ENCODE results near the gene GRIA1. TPM values are rescaled to one million over a fixed set of nuclear protein-coding genes. Genes with fewer than 3 reads are reported as not detected.

Gene GRIA1
- total RNA-seq, 2 experiments from 2014 or later, result not detected

DNA sequence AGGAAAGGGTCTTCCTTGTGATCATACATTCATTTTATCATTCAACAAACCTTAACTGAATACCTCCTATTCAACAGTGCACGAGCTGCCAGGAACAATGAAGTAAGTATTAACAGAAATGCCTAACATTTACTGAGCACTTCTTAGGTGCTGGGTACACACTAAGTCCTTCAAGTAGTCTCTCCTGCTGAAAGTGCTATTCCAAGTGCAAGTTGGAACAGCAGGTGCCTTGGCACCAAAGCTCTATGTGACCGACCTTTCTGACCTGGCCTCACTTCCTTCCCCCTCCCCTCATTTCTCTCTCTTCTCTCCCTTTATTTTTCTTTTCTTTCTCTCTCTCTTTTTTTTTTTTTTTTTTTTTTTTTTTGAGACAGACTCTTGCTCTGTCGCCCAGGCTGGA lies 94.5 kb downstream of the GRIA1 start:
- POLR2A ChIA-PET, result no interaction called here

DNA sequence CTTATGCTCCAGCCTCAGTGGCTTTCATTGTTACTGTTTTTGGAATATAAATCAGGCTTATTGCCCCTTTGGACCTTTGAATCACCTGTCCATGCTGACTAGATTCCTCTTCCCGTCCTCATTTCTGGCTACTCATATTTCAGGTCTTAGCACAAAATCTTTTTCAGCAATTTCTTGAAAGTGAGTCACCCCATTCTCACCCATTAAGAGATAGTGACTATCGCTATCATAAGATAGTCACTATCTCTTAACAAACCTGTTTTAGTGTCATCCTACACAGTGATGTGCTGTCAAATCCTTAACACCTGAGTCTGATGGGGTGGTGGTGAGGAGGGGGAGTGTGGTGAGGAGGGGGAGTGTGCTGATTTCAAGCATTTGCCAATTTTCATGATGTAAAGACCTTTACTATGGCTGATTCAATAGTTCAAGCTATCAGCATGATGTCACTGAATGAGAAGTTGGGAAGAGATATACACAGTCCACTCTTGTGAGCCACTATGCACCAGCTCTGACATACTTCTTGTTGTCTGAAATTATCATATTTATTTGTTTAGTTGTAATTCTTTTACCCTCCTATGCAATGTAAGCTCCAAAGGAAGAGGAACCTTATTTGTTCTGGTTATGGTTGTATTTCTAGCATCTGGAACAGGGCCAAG lies 95.3 kb downstream of the GRIA1 start:
- H3K27ac Mint-ChIP-seq, result no peak overlapping the region
- intact Hi-C loops (cut with DNase I, micrococcal nuclease), result no loop called here
- no peak overlapping the region for H3K4me3 Mint-ChIP-seq
- DNase-seq, result no peak
- no peaks in the 10 kb centered on the region for H3K9me3 Mint-ChIP-seq (ENCODE audit: low read depth)
- no peaks in the 10 kb centered on the region for H3K27me3 Mint-ChIP-seq
- CTCF ChIA-PET, result no interaction called here
- ATAC-seq, result no peak
- POLR2A ChIA-PET, result no interaction called here
- H3K36me3 Mint-ChIP-seq (ENCODE audit: low read depth), result no peaks in the 10 kb centered on the region
- no peaks in the 10 kb centered on the region for H3K4me1 Mint-ChIP-seq

More for the DNA sequence above, 94.5 kb downstream of the GRIA1 start:
- Mint-ChIP-seq H3K27me3 (no peaks in the 10 kb centered on the region), H3K9me3 (ENCODE audit: low read depth) (no peaks in the 10 kb centered on the region), H3K4me1 (no peaks in the 10 kb centered on the region), H3K27ac (no peak overlapping the region), H3K36me3 (ENCODE audit: low read depth) (no peaks in the 10 kb centered on the region), H3K4me3 (no peak overlapping the region)
- DNase-seq (no peak), ATAC-seq (no peak)
- CTCF ChIA-PET, result no interaction called here
- intact Hi-C loops (cut with DNase I, micrococcal nuclease), result no loop called here

DNA sequence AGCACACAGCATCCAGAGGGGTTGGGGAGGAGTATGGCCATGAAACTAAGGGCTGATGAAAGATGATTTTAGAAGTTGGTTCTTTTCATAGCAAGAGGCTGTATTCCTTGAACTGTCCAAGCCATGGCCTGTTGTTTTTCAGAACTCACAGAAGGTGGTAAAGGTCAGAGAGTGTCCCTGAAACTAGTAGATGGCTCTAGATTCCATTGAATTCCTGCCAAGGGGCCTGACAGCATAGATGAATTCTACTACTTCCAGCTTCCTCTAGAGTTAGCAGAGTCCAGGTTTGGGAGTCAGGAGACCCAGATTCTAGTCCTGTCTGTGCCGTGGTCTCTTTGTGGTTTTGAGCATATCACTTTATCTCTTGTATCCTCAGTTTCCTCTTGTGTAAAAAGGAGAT lies 101.6 kb downstream of the GRIA1 start:
- ATAC-seq, result no peak
- intact Hi-C loops (cut with DNase I, micrococcal nuclease), result no loop called here
- POLR2A ChIA-PET, result no interaction called here
- no peaks in the 10 kb centered on the region for H3K36me3 Mint-ChIP-seq (ENCODE audit: low read depth)
- H3K9me3 Mint-ChIP-seq (ENCODE audit: low read depth), result no peaks in the 10 kb centered on the region
- H3K27ac Mint-ChIP-seq, result no peak overlapping the region
- CTCF ChIA-PET, result no interaction called here
- H3K27me3 Mint-ChIP-seq, result no peaks in the 10 kb centered on the region
- no peaks in the 10 kb centered on the region for H3K4me1 Mint-ChIP-seq
- no peak for DNase-seq
- no peak overlapping the region for H3K4me3 Mint-ChIP-seq

DNA sequence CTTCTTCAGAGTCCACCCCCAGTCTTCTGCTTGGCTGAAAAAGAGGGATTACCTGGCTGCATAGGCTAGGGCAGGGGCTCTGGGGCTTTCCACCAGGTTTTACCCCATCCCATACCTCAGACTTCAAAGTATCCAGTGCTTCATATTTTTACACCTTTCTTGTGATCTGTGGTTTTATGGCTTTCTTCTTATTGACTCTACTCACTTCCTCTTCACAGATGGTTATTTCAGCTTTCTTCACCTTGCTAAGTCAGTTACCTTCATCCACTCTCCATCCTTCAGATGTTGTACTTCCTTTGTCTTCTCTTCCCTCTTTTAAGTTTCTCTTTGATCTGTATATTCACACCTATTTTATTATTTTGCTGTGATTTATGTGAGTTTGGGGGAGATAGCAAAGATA lies 104.3 kb downstream of the GRIA1 start:
- H3K4me1 Mint-ChIP-seq, result no peaks in the 10 kb centered on the region
- ATAC-seq, result no peak
- no peak for DNase-seq
- ChIA-PET POLR2A (no interaction called here), CTCF (no interaction called here)
- no peaks in the 10 kb centered on the region for H3K9me3 Mint-ChIP-seq (ENCODE audit: low read depth)
- intact Hi-C loops (cut with DNase I, micrococcal nuclease), result no loop called here
- H3K27me3 Mint-ChIP-seq, result no peaks in the 10 kb centered on the region
- H3K27ac Mint-ChIP-seq, result no peak overlapping the region
- no peak overlapping the region for H3K4me3 Mint-ChIP-seq
- no peaks in the 10 kb centered on the region for H3K36me3 Mint-ChIP-seq (ENCODE audit: low read depth)

DNA sequence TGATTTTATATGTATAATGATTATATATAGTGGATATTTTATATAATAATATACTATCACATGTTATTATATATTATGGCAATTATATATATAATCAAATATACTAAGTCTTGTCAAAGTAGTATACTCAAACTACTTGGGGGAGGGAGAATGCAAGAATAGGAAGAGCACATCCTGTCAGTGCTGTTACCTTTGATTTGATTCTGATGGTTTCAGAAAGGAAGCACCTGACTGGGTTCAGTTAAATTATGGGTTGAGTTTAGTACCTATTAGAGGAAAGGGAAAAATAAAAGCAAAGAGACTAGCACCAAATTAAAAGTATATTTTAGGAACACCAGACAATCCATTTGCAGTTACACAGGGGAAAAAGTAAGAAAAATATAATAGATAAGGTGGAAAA lies 107.6 kb downstream of the GRIA1 start:
- POLR2A ChIA-PET, result no interaction called here
- Mint-ChIP-seq H3K36me3 (ENCODE audit: low read depth) (no peaks in the 10 kb centered on the region), H3K9me3 (ENCODE audit: low read depth) (no peaks in the 10 kb centered on the region), H3K27me3 (peaks cover 2% of the 10 kb centered on the region), H3K27ac (no peak overlapping the region), H3K4me3 (no peak overlapping the region), H3K4me1 (no peaks in the 10 kb centered on the region)
- no peak for ATAC-seq
- no peak for DNase-seq
- intact Hi-C loops (cut with DNase I, micrococcal nuclease), result no loop called here
- CTCF ChIA-PET, result no interaction called here

DNA sequence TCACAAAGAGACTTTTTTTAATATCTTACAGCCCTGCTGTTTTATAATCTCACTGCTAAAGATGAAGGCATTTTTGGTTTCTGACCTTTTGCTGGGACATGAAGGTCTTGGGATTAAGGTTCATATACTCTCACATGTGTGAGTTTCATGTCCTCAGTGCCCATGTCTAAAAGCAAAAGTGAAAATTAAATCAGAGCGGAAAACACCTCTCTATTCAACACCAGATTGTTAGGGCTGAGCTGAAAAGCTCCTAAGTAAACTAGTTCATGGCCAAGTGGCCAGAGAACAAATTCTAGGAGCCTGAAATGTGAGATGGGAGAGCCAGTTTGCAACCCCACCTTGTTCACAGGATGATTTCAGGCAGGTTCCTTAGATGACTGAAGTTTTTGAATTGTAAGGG lies 110.9 kb downstream of the GRIA1 start:
- Mint-ChIP-seq H3K27ac (no peak overlapping the region), H3K4me3 (no peak overlapping the region), H3K4me1 (no peaks in the 10 kb centered on the region), H3K27me3 (peaks cover 2% of the 10 kb centered on the region), H3K9me3 (ENCODE audit: low read depth) (no peaks in the 10 kb centered on the region), H3K36me3 (ENCODE audit: low read depth) (no peaks in the 10 kb centered on the region)
- DNase-seq, result no peak
- intact Hi-C loops (cut with DNase I, micrococcal nuclease), result no loop called here
- ATAC-seq, result no peak
- ChIA-PET POLR2A (no interaction called here), CTCF (no interaction called here)

DNA sequence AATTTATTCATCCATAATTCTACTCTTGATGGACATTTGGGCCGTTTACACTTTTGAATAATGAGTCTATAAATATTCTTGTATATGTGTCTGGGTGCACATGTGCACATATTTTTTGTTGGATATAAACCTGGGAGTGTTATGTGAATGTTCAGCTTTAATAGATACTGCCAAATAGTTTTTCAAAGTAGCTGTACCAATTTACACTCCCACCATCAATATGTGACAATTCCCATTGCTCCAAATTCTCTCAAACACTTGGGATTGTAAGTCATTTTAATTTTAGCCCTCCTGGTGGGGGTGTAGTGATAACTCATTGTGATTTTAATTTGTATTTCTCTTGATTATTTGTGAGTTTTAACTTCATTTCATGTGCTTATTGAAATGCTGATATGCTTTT lies 114.9 kb downstream of the GRIA1 start:
- Mint-ChIP-seq H3K4me3 (no peak overlapping the region), H3K36me3 (ENCODE audit: low read depth) (no peaks in the 10 kb centered on the region), H3K4me1 (no peaks in the 10 kb centered on the region), H3K27me3 (peaks cover 2% of the 10 kb centered on the region), H3K27ac (no peak overlapping the region), H3K9me3 (ENCODE audit: low read depth) (no peaks in the 10 kb centered on the region)
- intact Hi-C loops (cut with DNase I, micrococcal nuclease), result no loop called here
- ATAC-seq (no peak), DNase-seq (no peak)
- POLR2A ChIA-PET, result no interaction called here
- CTCF ChIA-PET, result no interaction called here

DNA sequence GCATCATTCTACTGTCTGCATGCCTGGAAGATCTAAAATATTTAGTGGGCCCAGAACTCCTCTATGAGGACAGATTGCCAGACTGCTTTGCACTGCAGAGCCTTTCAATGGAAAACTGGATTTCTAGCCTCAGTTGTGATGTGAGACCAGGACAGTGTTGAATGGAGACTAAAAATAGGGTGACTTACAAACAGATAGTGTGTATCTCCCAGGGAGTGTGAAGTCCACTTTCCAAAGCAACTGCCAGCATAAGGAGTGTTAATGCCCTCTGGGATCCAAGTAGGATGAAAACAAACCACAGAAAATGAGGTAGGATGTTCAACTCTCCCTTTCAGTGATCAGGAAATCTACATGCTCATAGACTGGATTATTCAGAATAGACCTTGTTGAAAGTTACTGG lies 119.5 kb downstream of the GRIA1 start:
- no peak overlapping the region for H3K27ac Mint-ChIP-seq
- intact Hi-C loops (cut with DNase I, micrococcal nuclease), result no loop called here
- no peak overlapping the region for H3K4me3 Mint-ChIP-seq
- ATAC-seq, result no peak
- no peaks in the 10 kb centered on the region for H3K9me3 Mint-ChIP-seq (ENCODE audit: low read depth)
- H3K27me3 Mint-ChIP-seq, result peaks cover 2% of the 10 kb centered on the region
- ChIA-PET CTCF (no interaction called here), POLR2A (no interaction called here)
- no peaks in the 10 kb centered on the region for H3K4me1 Mint-ChIP-seq
- H3K36me3 Mint-ChIP-seq (ENCODE audit: low read depth), result no peaks in the 10 kb centered on the region
- DNase-seq, result no peak

DNA sequence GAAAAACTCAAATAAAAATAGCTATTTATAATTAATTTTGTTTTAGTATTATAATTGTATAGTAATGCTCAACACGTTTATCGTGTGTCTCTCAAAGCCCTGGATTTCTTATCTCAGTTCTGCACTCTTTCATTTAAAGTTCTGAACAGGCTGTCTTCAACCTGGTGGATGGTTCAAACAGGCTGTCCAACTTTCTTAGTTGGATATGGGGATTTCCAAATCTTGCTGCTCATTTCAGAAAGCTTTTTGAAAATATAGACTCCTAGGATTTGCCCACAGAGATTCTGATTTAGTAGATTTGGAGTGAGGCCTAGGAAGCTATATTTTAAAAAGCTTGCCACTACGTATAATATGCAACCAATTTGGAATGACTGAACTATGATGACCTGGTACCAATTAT lies 120.3 kb downstream of the GRIA1 start:
- Mint-ChIP-seq H3K9me3 (ENCODE audit: low read depth) (no peaks in the 10 kb centered on the region), H3K4me3 (no peak overlapping the region), H3K4me1 (no peaks in the 10 kb centered on the region), H3K27me3 (peaks cover 2% of the 10 kb centered on the region), H3K36me3 (ENCODE audit: low read depth) (no peaks in the 10 kb centered on the region), H3K27ac (no peak overlapping the region)
- ChIA-PET POLR2A (no interaction called here), CTCF (no interaction called here)
- ATAC-seq (no peak), DNase-seq (no peak)
- intact Hi-C loops (cut with DNase I, micrococcal nuclease), result no loop called here

DNA sequence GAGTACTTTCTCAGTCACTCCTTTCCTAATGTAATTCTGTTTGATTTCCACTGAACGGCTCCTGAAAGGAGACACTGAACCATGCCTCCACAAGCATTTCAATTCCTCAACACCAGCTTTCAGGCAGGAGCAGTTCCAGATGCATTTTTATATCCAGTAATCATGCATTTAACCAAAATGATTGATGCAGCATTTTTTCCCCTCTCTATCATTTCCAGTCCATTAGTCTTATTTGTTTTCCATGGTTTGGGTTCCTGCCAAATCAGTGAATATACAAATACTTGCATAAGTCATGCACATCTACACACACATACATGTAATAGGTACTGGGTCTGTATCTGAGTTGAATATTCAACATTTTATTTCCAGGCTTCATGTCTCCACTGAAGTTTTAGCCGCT lies 122.7 kb downstream of the GRIA1 start:
- no peak for DNase-seq
- intact Hi-C loops (cut with DNase I, micrococcal nuclease), result no loop called here
- Mint-ChIP-seq H3K27me3 (peaks cover 2% of the 10 kb centered on the region), H3K27ac (no peak overlapping the region), H3K4me3 (no peak overlapping the region), H3K36me3 (ENCODE audit: low read depth) (no peaks in the 10 kb centered on the region), H3K4me1 (no peaks in the 10 kb centered on the region), H3K9me3 (ENCODE audit: low read depth) (no peaks in the 10 kb centered on the region)
- ATAC-seq, result no peak
- CTCF ChIA-PET, result no interaction called here
- POLR2A ChIA-PET, result no interaction called here

DNA sequence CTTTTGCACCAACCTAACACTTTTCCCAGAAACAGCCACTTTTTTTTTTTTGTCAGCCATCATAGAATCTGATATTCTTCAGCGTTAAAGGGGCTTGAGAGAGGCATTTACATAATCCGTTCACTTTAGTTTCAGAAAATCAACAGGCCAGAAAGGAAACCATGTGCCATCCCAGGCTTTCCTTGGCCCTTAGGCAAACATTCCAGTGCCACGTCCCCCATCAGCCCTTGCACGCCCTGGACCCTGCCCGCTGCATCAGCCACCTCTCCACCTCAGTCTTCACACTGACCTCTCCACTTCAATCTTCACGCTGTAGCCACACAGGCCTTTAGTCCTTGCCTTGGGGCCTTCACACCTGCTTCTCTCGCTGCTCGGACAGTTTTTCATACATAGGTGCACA lies 123.2 kb downstream of the GRIA1 start:
- no peaks in the 10 kb centered on the region for H3K4me1 Mint-ChIP-seq
- no peak overlapping the region for H3K27ac Mint-ChIP-seq
- no peak overlapping the region for H3K4me3 Mint-ChIP-seq
- ChIA-PET CTCF (no interaction called here), POLR2A (no interaction called here)
- ATAC-seq, result no peak
- peaks cover 2% of the 10 kb centered on the region for H3K27me3 Mint-ChIP-seq
- no peaks in the 10 kb centered on the region for H3K36me3 Mint-ChIP-seq (ENCODE audit: low read depth)
- no peaks in the 10 kb centered on the region for H3K9me3 Mint-ChIP-seq (ENCODE audit: low read depth)
- DNase-seq, result no peak
- intact Hi-C loops (cut with DNase I, micrococcal nuclease), result no loop called here

DNA sequence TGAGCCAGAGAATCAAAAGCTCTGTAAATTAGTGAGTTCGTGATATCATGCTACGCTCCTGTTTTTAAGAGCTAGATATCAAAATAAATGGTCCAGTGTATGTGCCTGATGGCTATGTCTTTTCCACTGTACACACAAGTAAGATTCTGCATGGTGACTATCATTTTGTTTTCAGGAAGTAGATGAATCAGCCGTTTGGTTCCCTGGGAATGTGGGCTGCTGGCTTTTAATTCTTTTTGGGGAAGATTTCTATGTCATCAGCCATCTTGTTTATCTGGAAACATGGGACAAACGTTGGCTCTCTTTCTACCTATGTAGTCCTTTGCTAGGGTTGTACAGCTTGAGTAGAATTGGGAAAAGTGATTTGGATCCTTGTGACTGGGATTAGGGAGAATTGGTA lies 126.7 kb downstream of the GRIA1 start:
- H3K4me3 Mint-ChIP-seq, result no peak overlapping the region
- DNase-seq, result no peak
- no peaks in the 10 kb centered on the region for H3K36me3 Mint-ChIP-seq (ENCODE audit: low read depth)
- no peaks in the 10 kb centered on the region for H3K9me3 Mint-ChIP-seq (ENCODE audit: low read depth)
- intact Hi-C loops (cut with DNase I, micrococcal nuclease), result no loop called here
- ChIA-PET CTCF (no interaction called here), POLR2A (no interaction called here)
- no peak for ATAC-seq
- no peak overlapping the region for H3K27ac Mint-ChIP-seq
- peaks cover 2% of the 10 kb centered on the region for H3K27me3 Mint-ChIP-seq
- H3K4me1 Mint-ChIP-seq, result no peaks in the 10 kb centered on the region

DNA sequence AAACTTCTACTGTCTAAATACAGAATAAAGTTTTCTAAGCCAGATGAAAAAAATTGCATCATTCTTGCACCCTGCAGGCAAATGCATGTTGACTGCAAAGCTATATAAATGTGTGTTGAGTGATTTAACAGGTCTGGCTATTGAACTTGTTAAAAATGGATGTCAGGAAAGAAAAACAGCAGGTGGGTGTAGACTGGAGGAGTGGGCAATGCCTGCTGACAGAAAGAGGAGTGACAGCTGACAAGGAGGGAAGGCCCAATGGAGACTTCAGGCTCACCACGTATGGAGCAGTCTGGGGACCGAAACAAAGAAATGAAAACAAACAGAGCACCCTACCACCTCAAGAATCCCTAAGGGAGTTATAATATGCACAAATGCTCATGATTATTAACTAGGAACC lies 127.8 kb downstream of the GRIA1 start:
- H3K4me3 Mint-ChIP-seq, result no peak overlapping the region
- intact Hi-C loops (cut with DNase I, micrococcal nuclease), result no loop called here
- H3K4me1 Mint-ChIP-seq, result no peaks in the 10 kb centered on the region
- ChIA-PET POLR2A (no interaction called here), CTCF (interaction anchor here (0.6 kb wide), 1 partner anchor 1880 kb away, joined by 4 read pairs; no protein-coding TSS in a partner anchor)
- H3K27ac Mint-ChIP-seq, result no peak overlapping the region
- H3K9me3 Mint-ChIP-seq (ENCODE audit: low read depth), result no peaks in the 10 kb centered on the region
- H3K36me3 Mint-ChIP-seq (ENCODE audit: low read depth), result no peaks in the 10 kb centered on the region
- ATAC-seq (no peak), DNase-seq (no peak)
- H3K27me3 Mint-ChIP-seq, result no peaks in the 10 kb centered on the region

Measured in activated CD4-positive, alpha-beta T cell treated with anti-CD3 and anti-CD28 coated beads for 36 hours (primary cell).